ENCODE data around the gene TFPI.
"Not testable (repeated sequence)": the region's sequence is repeated elsewhere in the genome, so short reads cannot be mapped to it uniquely, and the experiment has no call there.

TFPI gene

DNA sequence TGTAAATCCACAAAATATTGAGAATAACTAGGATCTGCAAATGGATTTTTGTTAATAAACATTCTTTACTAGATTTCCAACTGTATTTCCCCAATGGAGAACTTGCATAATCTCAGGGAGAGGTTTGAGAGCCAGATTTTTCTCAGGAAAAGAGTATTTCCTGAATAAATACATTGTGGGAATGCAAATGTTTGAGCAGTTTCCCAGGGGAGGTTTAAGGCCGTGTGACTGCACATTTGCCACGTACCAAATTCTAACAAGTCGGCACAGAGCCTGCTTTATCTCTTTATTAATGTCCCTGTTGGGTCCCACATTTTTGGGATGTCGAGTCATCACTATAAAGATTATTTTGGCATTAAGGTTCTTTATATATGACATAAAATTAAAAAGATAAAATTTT is 27.0 kb downstream of the TFPI start:
- no peak for DNase-seq

DNA sequence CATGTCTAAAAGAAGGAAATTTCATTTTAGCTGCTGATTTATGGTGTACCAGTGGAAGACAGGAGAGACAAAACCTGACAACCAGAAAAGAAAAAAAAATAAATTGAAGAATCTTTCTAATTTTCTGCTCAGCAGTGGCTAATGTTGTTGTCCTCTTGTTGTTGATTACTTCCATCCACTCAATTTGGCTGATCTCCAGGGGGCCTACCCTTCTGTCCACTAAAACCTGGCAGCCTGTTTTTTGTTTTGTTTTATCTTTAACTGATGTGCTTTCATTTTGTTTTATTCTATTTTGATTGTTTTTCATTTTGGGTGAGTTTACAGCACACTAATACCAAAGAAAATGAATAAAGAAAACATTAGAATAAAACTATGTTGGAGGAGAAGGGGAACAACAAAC is 27.4 kb downstream of the TFPI start:
- no peak for DNase-seq

GRCh38 chr2:187525163-187525900 is 28.9 kb downstream of the TFPI start:
- DNase-seq, result no peak

GRCh38 chr2:187523325-187523724 is 30.9 kb downstream of the TFPI start:
- no peak for DNase-seq

- no peak for DNase-seq
Observed at GRCh38 chr2:187520121-187520624, 34.1 kb downstream of the TFPI start.

DNA sequence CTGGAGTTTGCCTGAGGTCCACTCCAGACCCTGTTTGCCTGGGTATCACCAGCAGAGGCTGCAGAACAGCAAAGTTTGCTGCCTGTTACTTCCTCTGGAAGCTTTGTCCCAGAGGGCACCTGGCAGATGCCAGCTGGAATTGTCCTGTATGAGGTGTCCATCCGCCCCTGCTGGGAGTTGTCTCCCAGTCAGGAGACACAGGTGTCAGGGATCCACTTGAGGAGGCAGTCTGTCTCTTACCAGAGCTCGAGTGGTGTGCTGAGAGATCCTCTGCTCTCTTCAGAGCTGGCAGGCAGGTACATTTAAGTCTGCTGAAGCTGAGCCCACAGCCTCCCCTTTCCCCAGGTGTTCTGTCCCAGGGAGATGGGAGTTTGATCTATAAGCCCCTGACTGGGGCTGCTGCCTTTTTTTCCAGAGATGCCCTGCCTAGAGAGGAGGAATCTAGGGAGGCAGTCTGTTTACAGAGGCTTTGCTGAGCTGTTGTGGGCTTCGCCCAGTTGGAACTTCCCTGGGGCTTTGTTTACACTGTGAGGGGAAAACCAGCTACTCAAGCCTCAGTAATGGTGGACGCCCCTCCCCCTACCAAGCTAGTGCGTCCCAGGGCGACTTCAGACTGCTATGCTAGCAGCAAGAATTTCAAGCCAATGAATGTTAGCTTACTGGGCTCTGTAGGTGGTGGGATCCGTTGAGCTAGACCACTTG is 34.7 kb downstream of the TFPI start:
- no peak for DNase-seq

- DNase-seq, result not testable (repeated sequence)
Observed at GRCh38 chr2:187517750-187518361, 36.4 kb downstream of the TFPI start.

DNA sequence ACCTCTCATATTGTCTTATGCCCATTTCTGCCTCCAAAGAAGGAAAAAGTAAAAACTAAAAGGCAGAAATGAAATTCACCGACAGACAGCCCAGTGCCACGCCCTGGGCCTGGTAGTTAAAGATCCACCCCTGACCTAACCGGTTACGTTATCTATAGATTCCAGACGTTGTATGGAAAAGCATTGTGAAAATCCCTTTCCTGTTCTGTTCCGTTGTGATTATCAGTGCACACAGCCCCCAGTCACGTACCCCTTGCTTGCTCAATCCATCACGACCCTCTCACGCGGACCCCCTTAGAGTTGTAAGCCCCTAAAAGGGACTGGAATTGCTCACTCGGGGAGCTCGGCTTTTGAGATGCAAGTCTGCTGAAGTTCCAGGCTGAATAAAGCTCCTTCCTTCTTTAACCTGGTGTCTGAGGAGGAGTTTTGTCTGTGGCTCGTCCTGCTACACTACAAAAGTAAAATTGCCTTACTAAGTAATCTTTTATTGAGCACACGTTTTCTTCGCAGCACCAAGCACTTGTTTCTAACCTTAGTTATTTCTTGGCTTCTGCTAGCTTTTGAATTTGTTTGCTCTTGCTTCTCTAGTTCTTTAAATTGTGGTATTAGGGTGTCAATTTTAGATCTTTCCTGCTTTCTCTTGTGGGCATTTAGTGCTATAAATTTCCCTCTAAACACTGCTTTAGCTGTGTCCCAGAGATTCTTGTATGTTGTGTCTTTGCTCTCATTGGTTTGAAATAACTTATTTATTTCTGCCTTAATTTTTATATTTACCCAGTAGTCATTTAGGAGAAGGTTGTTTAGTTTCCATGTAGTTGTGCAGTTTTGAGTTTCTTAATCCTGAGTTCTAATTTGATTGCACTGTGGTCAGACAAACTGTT is 37.4 kb downstream of the TFPI start:
- DNase-seq, result not testable (repeated sequence)

- no peak for DNase-seq
Observed at GRCh38 chr2:187514930-187515329, 39.3 kb downstream of the TFPI start.

- not testable (repeated sequence) for DNase-seq
Observed at GRCh38 chr2:187514235-187514829, 39.9 kb downstream of the TFPI start.

DNA sequence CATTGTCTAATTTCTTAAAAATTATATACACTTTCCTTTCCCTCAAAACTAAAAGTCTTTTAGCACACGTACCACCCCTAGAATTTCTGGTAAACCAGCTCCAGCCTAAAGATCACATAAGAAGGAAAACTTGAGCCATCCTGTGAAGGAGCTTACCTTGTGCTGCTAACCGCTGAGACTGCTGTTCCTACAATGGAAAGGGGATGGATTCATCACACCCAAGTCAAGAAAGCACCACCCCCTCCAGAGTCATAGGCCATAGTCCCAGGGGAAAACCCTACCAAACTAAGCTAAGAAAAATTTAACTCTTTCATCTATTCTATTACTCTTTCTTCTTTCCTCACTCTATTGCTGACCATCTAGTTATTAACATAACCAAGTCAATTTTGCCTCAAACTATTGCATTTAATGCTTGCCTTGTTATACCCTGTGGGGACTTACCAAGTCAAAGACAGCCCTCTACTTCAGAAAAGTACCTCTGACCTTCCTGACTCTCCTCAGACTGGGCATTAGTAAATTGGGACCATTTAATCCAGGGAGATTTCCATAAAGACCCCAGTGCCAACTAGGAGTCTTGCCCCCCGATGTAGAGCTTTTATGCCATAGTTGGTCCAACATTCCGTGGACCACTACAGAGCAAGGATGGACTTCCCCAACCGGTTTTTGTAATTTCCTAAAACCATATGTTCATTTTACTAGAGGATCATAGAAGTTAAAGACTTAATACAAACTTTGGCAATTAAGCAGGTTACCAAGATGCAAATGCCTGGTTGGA is 40.6 kb downstream of the TFPI start:
- DNase-seq, result not testable (repeated sequence)

- no peak for DNase-seq
Observed at GRCh38 chr2:187511356-187512315, 42.6 kb downstream of the TFPI start.

GRCh38 chr2:187510419-187511355 is 43.5 kb downstream of the TFPI start:
- not testable (repeated sequence) for DNase-seq

DNA sequence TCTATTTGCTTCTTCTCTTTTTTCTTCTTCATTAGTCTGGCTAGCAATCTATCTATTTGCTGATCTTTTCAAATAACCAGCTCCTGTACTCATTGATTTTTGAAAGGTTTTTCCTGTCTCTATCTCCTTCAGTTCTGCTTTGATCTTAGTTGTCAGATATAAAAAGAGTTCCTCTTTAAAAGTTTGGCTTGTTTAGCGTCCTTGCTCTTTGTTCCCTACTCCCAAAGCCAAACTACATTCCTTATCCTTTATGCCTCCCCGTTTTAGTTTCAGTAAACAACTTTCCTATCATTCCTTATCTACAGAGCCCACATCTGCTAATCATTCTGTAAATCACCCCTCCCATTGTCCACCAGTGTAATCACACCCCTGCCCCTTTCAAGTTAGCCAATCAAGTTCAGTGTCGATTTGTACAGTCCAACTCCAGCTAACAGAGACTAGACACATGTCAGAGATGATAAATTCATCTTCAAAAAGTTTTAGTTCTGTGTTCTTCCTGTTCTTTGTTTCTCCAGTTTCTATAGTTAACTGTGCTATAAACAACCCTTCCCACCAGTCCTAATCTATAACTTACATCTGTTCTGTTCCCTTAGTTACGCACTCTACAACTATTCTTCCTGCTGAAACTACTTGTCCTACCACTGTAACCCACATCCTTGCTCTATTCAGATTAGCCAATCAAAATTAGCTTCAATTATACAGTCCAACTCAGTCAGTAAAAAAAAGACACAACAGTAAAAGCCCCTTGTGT is 44.4 kb downstream of the TFPI start:
- no peak for DNase-seq

DNA sequence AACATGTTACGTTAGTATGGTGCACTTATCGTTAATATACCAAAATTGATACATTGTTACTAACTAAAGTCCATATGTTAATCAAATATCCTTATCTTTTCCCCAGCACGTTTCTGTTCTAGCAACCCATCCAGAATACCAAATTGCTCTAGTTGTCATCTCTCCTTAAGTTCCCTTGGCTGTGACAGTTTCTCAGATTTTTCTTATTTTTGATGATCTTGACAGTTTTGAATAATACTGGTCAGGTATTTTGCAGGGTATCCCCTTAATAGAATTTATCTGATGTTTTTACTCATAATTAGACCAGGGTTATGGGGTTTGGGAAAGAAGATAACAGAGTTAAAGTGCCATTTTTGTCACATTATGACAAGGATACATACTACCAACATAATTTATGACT is 47.8 kb downstream of the TFPI start:
- DNase-seq, result no peak

GRCh38 chr2:187505065-187505672 is 49.1 kb downstream of the TFPI start:
- no peak for DNase-seq

GRCh38 chr2:187504312-187504921 is 49.8 kb downstream of the TFPI start:
- no peak for DNase-seq
